AG10803 (cell line): ENCODE data around the gene PET117.
A peak's percentile ranks its signal among the peaks of the same experiment; 100 is the strongest.
"Not testable (repeated sequence)": the region's sequence is repeated elsewhere in the genome, so short reads cannot be mapped to it uniquely, and the experiment has no call there.

ENCODE experiments used
- DNase-seq: peaks from one replicate; pipeline ENCODE4 v3.0.0; 2010; ENCODE audit warnings: low read depth
- H3K4me3 ChIP-seq: 2 replicates; pipeline ENCODE4 v1.5.1; 2011; ENCODE audit warnings: mild to moderate bottlenecking, low read length, control low read depth
- CTCF ChIP-seq: conservative IDR thresholded peaks from 2 replicates; pipeline ENCODE4 v1.5.1; 2011; ENCODE audit warnings: mild to moderate bottlenecking, low read length, control low read depth, inconsistent platforms

Gene PET117

GRCh38 chr20:18165553-18165952, 27.9 kb downstream of the PET117 start:
- TF ChIP-seq CTCF: no peak
- H3K4me3 ChIP-seq: no peak overlapping the region
- DNase-seq: no peak

GRCh38 chr20:18166241-18166881, 28.7 kb downstream of the PET117 start:
- TF ChIP-seq CTCF: no peak
- H3K4me3 ChIP-seq: no peak overlapping the region
- no peak for DNase-seq

- no peak for TF ChIP-seq CTCF
- no peak for DNase-seq
- no peak overlapping the region for H3K4me3 ChIP-seq
Measured at GRCh38 chr20:18166950-18167349, 29.3 kb downstream of the PET117 start.

- no peak overlapping the region for H3K4me3 ChIP-seq
- peak; percentile 8 for DNase-seq
- TF ChIP-seq CTCF: no peak
Measured at GRCh38 chr20:18172379-18172778, 34.7 kb downstream of the PET117 start.

GRCh38 chr20:18174906-18175683, 37.4 kb downstream of the PET117 start:
- TF ChIP-seq CTCF: no peak
- no peak for DNase-seq
- no peak overlapping the region for H3K4me3 ChIP-seq

GRCh38 chr20:18176318-18176785, 38.7 kb downstream of the PET117 start:
- DNase-seq: no peak
- TF ChIP-seq CTCF: no peak
- no peak overlapping the region for H3K4me3 ChIP-seq

- not testable (repeated sequence) for H3K4me3 ChIP-seq, DNase-seq
Measured at GRCh38 chr20:18180366-18180765, 42.7 kb downstream of the PET117 start.
